CD4-positive, alpha-beta T cell treated with Interleukin-15 for 1 hour (primary cell): ENCODE data around the gene FRY.

Source experiments
- DNase-seq: peaks from one replicate; pipeline ENCODE4 v3.0.0-alpha.2; 2020

Gene FRY

DNA sequence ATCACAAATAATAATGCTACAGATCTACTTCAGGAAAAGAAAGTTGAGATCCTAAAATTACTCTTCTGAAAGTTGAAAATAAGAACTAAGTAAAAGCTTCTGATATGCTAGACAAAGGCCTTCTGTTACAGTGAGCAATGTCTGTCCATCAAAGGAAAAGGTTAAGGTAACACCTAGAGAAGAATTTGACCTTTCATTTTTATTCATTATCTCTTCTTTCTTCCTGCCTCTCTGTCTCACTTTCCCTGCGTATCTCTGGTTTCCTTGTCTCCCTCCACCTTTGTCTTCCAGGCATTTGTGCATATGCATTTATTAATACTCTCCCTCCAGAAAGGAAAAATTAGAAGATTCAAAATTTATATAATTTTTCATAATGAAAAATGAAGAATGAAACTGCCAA lies 234.6 kb downstream of the FRY start:
- no peak for DNase-seq

DNA sequence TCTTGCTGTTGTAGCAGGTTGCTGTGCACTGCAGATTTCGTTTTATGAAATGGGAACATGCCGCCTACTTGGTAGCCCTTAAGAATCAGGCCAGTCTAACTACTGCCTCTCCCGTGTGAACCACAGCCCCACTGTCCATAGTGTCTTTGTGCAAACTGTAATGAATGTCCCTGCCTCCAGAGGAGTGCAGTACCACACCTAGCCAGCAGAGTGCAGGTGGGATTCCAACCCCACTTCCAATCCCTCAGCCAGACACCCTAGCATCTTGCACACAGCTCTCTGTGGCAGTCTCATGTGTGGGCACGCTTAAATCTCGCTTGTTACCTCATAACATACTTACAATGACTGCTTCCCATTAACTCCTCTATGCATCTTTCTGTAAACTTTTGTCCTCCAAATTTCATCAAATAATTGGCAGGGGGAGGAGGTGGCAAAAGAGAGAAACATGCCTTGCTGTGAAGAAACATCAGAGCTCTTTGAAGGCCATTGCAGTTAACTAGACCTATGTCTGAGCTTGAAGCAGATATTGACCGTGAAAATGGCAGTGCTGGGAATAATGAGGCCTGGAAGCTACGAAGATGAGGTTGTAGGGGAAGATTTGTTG lies 236.4 kb downstream of the FRY start:
- peak; percentile 20 for DNase-seq

DNA sequence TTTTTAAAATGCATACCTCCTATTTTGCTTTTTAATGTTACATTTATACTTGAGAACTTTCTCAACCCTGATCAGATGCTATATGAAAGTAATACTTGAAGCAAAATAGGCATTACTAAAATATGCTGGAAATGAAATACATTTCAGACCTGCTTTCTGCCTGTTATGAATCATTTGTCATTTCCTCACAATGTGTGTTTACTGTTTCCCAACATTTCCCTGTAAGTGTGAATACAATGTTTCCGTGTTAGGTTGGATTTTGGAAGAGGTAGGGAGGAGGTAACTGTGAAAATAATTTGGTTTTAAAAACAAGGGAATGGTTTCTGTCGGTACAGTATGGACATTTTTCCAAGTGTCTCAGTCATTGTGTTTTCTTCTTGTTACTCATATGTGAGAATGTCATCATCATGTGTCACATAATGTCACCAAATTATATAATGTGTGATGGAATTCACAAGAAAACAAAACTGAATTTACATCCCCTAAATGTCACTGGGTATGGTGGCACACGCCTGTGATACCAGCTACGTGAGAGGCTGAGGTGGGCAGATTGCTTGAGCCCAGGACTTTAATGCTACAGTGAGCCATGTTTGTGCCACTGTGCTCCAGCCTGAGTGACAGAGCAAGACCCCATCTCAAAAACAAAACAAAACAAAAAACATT lies 240.6 kb downstream of the FRY start:
- no peak for DNase-seq

DNA sequence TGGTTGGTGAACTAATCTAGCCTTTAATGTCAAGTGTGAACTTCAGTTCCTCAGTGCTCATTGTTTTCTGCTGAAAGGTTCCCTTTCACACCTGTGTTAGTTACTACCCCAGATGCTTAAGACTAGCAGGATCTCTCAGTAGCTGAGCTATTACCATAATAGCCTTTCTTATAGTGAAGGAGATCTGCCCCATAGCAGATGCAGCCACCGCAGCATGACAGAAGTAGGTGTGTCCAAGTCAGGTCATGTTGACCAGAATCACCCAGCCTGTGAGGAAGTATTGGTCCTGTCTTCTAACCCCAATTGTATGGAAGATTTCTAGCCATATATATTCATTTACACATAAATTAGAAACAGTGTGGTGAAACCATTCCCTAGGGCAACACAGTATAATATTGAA lies 246.3 kb downstream of the FRY start:
- no peak for DNase-seq

DNA sequence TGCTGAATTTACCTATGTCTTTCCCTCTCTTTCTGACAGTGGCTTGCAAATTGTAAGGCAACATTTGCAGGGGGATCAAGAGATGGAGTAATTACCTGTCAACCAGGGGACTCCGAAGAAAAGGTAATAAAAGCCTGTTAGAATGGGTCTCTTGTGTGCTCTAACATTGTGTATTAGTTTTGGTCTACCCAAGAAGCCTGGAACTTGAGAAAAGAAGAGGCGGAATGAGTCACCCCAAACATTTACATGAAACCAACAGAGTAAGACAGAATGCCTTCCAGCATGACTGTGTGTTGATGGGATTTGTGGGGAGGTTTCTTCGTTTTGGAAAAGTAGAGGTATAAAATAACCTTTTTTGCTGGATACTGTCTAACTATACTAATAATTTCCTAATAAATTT lies 246.9 kb downstream of the FRY start:
- DNase-seq, result no peak

DNA sequence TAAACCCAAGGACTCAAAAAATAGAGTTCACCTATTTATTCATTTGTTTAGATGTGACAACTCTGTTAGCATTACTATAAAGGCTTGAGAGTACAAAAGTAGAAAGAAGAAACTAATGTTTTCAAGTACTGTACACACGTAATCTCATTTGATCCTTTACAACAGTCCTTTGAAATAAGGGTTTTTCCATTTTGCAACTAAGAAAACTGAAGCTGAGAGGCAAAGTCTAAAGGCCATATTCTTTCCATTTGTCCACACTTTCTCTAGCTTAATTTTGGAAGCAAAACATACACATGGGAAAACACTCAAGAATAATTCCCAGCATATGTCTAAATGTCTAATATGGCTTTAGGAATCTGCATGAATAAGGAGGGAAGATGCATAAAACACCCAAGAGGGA lies 249.5 kb downstream of the FRY start:
- no peak for DNase-seq

DNA sequence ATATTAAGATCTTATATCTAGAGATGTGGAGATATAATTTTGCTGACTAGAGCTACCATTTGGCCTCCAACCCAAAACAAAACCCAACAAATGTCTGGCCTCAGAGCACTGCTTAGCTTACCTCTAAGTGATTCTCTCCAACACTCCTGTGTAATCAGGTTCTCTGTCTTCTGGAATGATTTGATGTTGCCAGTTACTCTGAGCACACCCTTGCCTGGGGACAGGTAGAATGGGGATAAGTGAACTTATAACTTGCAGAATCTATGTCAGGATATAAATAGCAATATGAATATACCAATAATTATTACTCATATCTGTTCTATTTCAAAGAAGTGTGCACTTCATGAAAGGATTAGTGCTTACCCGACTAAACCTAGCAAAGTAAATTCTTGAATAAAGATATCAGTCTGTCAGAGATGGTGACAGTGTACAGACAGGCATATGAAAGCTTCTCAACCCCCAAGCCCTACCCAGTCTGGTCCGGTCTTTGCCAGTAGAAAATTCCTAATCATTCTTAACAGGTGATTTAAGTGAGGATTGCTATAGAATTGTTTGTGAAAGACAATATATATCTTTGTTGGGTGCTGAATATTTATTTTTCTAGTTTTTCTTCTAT lies 250.6 kb downstream of the FRY start:
- DNase-seq, result no peak

DNA sequence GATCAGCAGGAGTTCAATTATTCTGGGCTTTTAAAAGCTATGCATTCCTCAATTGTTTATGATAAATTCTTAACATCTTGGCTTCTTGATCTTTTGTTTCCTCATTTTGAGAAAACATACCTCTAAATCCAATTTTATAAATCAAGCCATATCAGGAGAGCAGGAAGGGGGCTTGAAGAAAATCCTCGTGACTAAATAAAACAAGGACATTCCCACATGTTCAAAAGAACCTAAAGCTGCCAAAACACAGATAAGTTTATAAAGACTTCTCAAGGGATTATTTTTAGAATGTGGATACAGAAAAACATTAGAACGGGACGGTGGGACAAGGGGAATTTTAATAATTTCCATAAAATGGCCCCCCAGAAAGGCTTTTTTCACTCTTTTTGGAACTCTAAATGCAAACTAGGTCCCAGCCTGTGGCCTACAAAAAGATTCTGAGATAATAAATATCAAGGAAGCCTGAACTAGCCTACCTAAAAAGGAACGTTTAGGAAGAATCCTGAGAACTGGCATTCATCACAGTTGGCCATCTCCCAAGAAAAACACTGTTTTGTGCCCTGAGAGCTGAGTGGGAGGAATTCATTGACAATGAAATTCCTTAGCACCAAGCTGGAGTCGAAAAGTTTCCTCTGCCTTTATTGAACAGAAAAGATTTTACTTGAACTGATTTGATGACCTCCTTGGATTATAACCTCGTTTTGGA lies 253.5 kb downstream of the FRY start:
- no peak for DNase-seq

DNA sequence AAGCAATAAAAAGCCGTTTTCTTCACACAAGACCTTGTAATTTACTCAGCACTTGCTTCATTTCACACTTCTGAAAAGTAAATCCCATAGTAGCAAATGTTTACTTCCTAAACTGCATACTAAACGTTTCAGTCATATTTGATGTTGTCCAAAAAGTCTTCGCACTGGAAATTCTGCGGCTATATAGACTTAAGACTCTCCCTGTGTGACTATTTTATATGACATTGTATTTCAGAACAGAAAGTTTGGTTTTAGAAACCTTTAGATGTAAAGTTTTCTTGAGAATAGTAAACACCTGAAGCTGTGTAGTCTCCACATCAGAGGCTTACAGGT lies 254.0 kb downstream of the FRY start:
- DNase-seq, result no peak

DNA sequence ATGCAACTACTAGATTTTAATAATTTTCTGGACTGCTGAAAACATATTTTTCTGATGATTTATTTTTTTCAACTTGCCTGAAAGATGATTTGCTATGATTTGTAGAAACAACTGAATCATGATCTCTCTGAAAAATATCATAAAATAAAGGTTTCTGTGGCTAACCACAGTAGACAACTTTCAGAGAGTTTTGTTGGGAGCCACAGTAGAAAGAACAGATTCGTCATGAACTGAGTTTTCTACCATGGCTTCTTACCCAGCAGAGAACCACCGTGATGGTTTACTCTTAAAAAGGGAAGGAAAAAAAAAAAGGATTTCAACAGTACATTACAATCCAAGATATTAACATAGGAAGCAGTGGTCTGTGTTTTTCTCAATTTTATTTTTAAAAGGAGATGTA lies 265.6 kb downstream of the FRY start:
- no peak for DNase-seq

DNA sequence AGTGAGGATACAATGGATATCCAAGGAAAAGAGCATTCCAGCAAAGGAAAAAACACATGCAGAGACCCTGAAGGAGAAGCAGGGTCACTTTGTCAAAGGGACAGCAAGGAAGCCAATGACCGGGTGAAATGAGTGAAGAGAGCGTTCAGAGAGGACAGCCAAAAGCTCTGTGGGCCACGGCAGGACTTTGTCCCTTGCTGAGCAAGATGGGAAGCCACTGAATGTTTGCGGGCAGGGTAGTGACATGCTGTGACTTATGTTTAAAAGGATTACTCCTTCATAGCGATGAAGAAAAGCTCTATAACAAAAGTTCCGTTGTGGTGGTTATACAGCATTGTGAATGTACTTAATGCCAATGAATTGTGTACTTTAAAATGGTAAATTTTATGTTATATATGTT lies 267.1 kb downstream of the FRY start:
- no peak for DNase-seq

DNA sequence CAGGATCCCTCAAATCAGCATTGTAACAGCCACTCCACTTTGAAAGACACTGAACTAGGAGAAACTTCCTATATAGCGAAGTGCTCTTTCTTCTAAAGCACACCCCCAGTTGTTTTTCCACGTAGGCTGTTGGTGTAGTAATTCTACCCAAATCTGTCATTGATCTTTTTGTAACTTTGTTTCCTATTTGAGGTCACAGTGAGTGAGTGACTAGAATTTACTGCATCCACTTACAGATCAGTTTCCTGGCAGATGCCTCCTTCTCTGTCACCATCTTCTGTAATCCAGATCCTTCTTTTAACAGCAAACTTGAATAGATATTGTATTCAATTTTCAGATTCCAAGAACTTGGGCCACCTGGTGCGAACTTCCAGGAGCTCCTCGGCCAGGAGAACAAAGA lies 268.3 kb downstream of the FRY start:
- no peak for DNase-seq

DNA sequence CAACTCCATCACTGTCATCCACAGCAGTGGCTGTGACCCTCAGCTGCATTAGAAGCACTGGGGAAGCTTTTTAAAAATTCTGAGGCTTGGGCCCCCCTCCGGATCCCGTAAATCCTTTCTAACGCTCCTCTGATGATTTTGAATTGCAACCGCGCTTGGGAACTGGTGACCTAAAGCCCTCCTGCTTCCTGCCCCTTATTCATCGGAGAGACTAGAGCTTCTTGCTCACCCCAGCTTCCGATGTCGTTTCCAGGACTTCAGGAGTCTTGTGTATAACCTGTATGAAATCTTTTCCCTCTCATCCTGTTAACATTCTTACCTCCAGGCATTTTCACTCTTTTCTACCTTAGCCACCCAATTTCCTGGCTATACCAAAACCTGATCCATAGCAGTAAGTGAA lies 268.8 kb downstream of the FRY start:
- no peak for DNase-seq

DNA sequence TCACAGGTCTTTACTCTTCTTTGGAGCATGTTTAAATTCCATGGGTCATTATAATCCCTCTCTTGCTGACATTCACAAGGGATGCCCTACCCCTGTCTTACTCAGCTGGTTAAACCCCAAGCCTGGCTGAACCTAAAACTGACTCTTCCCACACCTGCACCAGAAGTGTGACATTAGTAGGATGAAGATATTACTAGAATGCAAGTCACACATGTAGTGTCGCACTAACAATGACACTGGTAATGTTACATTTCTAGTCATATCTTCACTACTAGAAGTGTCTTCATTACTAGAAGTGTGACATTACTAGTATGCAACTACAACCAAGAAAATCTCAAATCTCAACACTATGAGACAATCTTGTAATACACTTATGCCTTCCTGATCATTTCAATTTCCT lies 269.3 kb downstream of the FRY start:
- no peak for DNase-seq

DNA sequence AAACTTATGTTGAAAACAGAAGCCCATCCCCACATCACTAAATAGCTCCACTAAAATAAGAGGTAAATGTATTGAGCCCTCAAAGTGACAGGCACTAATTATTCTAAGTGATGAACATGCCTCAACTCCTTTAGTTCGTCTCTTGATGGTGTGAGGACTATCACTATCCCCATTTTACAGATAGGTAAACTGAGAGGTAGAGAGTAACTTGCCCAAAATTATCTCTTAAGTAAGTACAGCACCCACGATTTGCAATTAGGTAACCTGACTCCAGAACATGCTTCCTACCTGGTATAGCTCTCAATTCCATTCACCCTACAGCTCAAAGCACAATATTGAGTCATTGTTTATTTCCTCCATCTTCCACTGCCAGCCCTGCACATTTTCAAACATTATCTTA lies 270.9 kb downstream of the FRY start:
- no peak for DNase-seq

DNA sequence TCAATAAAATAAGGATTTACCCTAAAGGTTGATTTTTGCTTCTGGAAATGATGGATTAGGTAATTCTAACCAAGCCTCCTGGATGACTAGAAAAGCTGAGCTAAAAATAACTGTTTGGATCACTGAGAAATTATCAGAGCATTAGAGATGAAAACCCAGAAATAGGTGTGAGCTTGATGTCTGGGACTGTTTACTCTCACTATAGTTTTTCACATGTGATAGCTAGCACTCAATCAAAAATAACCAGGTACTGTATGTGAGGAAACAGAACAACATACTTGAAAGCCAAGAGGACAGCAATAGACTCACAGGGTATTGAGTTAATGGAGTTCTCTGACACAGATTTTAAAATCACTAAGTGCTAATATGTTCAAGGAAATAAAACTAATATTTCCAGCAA lies 274.1 kb downstream of the FRY start:
- DNase-seq, result no peak

DNA sequence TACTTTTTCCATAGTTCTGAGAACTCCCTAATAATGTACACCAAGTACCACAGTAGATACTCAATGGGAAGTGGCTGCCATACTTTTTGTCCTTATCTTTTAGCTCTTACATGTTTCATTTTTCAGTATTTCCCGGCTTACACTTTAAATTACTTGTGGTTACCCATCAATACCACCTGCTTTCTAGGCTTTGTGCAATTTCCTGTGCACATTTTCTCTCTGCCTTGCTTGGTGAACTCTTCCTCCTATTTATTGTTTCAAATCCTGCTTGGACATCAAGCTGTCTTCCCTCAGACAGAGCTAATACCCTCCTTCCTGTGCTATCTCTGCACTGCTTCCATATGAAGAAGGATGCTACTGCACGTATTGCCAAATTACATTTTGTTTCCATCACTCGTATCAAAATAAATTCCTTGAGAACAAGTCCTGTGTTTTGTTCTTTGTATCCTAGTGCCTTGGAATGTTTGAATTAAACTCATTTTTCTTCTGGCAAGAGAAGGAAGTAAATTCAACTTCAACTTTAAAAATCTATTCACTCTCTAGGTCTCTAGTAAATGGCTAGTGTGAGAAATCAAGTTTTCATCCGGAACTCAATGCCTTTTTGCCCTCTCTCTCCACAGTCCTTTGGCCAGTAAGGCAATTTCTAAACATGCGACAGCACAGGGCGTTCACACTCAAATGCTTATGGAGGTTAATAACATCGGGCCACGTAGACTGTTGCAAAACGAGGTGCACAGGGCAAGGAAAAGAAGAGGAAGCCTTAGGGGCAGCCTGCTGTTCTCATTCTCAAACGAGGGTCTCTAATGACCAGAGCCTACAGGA lies 277.9 kb downstream of the FRY start:
- peak; percentile 17 for DNase-seq

DNA sequence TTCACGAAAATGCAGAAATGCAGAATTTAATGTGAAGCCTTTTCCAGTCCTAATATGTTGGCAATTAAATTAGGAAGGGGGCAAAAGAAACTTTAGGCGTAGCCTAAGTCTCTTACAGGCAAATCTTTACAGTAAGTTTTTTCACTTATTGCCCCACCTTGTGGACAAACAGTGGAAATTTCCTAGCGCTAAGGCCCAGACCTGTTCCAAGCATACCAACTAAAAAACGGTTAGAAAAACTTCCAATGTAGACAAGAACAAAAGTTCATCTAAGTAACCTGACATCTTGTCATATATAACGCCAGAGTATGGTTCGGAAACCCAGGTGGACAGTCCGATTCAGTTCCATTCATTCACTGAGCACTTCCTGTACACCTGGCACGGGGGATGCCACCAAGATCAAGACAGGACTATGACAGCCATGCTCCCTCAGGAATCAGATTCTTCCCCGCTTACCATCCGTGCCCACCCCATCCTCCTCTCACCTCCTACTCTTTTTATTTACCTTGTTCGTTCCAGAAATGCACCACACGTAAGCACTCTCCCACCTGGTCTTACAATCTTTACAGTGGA lies 278.6 kb downstream of the FRY start:
- no peak for DNase-seq

DNA sequence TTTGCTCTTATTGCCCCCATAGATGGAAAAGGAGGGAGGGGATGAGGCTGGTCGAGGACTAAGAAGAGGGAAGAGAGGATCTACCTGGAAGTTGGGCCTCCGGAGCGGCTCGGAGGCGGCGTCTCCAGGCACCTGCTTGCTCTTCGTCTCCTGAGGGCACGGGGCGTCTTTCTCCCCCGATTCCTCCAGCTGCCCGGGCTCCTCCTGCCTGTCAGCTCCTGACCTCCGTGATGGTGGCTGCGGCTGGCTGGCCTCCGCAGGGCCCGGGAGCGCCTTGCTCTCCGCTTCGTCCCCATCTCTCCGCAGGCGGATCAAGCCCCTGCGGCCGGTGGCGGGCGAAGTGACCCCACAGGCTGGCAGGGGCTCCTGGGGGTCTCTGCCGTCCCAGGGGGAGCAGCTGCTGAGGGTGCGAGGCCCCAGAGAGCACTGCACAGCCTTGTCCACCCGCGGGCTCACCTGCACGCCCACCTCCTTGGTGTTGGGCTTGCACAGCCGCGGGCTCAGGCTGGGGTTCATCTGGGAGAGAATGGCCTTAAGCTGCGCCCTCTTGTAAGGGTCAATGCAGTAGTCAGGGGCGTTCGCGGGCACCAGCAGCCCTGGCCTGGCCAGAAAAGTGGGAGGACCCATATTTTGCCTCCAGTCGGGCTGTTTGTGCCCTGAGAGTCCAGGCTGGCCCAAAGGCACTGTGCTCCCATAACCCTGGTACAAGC lies 279.8 kb downstream of the FRY start:
- no peak for DNase-seq

DNA sequence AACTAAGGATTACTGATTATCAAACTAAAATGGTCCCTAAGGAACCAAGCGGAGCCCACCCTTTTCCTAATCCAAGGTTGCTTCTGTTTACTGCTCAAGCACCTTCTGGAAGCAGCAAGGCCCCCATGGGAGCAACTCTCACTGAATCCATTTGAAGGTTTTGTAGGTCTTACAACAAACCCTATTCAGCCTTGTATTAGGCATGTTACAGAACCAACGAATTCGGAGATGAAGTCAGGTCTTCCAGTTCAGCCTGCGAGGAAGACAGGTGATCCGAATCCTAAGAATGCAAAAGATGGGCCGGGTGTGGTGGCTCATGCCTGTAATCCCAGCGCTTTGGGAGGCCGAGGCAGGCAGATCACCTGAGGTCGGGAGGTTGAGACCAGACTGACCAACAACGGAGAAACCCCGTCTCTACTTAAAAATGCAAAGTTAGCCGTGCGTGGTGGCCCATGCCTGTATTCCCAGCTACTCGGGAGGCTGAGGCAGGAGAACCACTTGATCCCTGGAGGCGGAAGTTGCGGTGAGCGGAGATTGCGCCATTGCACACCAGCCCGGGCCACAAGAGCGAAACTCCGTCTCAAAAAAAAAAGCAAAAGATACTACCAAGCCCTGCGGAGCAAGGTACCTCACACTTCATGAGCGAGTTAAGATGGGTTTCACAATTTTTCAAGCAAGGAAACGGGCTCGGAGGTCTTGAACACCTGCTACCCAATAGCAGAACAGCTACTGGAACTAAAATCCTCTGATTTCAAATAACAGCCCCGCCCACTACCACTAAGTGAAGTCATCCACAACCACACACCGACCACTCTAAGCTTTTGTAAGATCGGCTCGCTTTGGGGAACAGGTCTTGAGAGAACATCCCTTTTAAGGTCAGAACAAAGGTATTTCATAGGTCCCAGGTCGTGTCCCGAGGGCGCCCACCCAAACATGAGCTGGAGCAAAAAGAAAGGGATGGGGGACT lies 283.0 kb downstream of the FRY start:
- DNase-seq, result peak; percentile 76
